Measurements from ENCODE around the gene FBXO11.

The FBXO11 gene

DNA sequence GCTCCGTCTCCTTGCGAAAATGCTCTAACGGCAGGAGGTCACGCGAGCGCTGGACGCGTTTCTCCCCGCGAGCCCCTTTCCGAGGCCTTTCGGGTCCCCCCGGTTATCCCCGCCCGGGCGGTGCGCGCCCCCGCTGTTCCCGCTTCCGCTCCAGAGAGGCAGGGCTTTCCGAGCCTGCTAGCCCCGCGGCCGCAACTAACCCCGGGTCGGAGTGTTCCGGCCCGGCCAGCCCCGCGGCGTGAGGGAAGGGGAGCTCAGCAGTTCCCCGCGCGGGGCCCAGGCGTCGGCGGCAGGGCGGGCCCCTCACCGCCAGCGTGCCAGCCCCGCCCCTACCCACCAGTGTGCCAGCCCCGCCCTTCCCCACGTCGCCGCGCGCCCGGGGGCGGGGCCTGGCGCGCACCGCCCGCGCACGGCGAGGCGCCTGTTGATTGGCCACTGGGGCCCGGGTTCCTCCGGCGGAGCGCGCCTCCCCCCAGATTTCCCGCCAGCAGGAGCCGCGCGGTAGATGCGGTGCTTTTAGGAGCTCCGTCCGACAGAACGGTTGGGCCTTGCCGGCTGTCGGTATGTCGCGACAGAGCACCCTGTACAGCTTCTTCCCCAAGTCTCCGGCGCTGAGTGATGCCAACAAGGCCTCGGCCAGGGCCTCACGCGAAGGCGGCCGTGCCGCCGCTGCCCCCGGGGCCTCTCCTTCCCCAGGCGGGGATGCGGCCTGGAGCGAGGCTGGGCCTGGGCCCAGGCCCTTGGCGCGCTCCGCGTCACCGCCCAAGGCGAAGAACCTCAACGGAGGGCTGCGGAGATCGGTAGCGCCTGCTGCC lies 123.4 kb downstream of the FBXO11 start, which contains the start of gene MSH6:
Gene MSH6, plus strand, starts transcription at position 475 of the 815 bp plus-strand sequence. Its CDS starts 89 bp downstream, at position 564.
- peak; percentile 90 for DNase-seq

DNA sequence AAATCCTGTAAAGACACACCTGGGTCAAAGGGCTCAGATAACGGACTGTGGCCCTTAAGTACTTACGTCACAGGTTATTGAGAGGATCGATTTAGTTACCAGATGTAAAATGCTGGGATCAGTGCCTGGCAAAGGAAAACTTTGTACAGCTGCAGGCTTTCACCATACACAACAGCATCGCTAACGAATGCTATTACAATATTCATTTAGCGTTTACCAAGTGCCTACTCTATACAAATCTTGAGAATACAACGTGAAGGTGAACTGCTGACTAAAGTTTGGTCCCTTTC lies 124.0 kb downstream of the FBXO11 start:
- DNase-seq: peak; percentile 57

DNA sequence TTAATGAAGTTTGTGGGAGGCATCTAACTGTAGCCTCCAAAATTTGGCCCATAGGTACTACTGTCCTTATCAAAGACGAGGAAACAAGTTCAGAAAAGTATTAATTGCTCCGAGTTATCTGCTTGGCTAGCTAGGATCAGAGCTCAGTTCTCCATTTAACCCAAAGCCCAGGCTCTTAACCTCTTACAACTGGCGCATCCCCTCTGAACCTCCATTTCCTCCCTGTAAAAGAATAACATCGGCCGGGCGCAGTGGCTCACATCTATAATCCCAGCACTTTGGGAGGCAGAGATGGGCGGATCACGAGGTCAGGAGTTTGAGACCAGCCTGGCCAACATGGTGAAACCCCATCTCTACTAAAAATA lies 126.9 kb downstream of the FBXO11 start:
- no peak for DNase-seq

DNA sequence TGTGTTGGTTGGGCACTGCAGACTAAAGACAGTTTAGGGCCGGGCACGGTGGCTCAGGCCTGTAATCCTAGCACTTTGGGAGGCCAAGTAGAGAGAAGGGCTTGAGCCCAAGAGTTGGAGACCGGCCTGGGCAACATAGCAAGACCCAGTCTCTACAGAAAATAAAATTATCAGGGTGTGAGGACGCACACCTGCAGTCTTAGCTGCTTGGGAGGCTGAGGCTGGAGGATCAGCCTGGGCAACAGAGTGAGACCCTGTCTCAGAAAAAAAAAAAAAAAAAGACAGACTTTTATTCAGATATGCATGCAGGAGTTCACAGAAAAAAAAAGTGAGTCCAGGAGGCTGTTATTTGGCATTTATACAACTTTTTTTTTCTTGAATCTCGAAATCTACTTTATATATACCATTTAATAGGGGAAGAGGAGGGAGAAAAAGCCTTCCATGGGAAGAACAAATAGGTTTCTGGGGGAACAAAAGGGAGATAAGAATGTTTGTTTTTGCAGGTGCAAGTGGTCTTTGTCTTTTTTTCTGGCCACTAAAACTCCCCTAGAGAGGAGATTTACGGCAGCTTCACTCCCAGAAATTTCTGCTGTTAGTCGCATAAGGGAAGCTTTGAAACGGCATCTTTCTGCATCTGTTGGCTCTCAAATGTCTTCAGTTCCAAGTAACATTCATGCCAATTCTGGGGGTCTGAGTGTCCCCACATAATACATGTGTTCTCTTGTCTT lies 127.4 kb downstream of the FBXO11 start:
- DNase-seq: no peak

DNA sequence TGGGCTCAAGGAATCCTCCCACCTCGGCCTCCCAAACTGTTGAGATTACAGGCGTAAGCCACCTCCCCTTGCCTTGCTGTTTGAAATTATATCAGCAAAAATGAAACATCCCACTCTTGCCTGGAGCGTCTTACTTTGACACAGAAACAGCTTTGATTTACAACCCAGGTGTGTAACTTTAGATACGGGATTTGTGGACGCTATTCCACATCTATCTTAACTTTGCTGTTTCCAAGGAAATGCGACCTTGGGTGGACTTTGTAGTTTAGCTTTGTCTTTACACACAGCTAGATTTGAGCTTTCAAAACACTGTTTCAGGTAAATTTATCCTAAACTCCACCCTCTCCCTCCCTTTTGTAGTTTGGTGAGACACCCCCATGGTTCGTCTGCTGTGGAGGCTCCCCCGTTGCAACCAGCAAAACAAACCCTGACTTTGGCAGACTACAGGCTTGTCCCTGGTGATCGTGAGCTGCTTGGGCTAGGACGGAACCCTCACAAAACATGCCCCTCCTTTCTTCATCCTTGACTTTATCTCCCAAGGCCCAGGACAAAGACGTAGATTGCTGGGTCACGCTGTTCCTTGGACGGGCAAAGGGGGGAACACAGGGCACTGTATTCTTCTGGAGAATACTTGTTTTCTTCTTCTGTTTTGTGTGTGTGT lies 128.9 kb downstream of the FBXO11 start:
- DNase-seq: no peak

DNA sequence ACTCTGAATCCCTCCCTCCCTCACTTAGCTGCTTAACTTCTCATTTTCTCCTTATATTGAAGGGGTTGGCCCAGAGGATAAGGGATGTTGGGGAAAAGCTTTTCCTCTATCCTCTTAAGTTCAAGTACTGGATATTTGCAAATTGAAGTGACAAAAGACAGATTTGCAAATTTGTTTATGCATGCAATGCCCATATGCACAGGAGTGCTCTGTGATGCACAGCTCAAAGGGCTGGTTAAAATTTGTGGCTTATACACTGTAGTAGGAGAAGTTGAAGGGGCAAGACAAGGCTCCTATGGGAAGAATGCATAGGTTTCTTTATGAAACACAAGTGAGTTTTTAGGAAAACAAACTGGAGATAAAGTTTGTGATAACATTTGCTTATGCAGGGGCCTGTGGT lies 131.7 kb downstream of the FBXO11 start:
- no peak for DNase-seq

DNA sequence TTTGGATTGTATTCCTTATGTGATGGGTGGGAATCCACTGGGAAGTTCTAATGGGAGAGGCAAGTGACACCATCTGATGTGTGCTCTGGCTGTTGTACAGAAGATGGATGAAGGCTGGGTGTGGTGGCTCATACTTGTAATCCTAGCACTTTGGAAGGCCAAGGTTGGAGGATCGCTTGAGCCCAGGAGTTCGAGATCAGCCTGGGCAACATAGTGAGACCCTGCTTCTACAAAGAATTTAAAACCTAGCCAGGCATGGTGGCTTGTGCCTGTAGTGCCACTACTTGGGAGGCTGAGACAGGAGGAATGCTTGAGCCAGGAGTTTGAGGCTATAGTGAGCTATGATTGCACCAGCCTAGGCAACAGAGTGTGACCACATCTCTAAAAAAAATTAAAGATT lies 134.0 kb downstream of the FBXO11 start:
- no peak for DNase-seq

DNA sequence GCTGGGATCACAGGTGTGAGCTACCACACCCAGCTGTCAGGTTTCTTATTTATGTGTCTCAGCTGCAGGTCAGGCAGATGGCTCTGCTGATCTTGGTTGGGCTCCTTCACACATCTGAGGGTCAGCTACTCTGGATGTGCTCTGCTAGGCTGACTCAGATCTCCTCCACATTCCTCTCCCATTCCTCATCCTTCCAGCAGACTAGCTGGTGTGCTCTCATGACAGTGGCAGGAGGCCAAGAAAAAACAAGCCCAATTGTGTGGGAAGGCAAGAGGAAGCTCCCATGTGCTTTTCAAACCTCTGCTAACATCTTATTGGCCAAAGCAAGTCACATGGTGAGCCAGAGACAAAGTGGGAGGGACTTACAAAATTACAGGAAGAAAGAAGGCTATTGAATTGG lies 135.1 kb downstream of the FBXO11 start:
- DNase-seq: no peak

DNA sequence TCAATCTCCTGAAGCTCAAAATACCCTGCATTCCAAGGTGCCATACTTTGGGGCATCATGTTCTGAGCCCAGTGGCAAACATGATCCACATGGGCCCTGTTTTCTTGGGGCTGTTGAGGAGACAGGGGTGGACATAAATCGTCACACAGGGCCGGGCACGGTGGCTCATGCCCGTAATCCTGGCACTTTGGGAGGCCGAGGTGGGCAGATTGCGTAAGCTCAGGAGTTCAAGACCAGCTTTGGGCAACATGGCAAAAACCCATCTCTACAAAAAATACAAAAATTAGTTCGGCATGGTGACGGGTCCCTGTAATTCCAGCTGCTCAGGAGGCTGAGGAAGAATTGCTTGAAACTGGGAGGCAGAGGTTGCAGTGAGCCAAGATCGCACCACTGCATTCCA lies 137.0 kb downstream of the FBXO11 start:
- no peak for DNase-seq

DNA sequence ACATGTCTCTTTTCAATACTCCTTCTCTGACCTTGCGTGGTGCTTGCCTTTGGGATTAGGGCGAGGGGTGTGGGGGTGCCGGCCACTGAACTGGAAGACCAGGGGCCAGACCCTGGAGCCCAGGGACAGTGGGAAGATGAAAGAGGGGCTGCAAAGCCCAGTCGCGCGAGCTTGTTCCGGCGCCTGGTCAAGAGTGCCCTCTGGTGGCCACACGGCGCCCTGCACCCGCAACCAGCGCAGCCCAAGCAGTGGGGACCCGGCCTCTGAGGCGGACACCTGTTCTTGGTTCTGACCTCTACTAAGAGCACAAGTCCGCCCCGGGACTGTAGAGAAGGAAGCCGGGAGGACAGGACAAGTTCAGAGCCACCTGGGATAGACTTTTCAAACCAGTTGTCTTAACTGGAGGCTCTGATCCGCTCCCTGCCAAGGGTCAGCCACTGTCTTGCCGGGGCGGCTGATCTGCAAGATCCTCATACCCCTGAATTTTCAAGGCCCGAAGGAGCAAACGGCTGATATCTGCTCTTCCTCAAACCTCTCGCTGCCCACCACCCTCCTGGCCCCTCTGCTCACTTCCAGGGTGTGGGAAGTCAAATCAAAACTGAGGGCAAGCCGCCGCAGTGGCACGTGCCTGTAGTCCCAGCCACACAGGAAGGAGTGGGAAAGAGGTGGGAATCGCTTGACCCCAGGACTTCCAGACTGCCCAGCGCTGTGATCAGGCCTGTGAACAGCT lies 138.3 kb downstream of the FBXO11 start:
- peak; percentile 56 for DNase-seq

DNA sequence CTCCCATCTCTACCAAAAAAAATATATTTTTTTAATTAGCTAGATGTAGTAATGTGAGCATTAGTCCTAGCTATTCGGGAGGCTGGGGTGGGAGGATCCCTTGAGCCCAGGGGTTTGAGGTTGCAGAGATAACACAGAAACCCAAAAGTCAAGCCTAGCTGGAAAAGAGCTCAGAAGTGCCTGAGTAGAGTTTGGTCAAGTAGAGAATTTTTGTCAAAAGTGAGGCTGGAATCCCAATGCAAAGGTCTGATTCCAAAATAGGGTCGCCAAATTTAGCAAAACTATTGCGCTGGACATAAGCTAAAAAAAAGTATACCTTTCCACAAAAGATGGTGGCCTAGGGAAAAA lies 138.8 kb downstream of the FBXO11 start:
- no peak for DNase-seq

DNA sequence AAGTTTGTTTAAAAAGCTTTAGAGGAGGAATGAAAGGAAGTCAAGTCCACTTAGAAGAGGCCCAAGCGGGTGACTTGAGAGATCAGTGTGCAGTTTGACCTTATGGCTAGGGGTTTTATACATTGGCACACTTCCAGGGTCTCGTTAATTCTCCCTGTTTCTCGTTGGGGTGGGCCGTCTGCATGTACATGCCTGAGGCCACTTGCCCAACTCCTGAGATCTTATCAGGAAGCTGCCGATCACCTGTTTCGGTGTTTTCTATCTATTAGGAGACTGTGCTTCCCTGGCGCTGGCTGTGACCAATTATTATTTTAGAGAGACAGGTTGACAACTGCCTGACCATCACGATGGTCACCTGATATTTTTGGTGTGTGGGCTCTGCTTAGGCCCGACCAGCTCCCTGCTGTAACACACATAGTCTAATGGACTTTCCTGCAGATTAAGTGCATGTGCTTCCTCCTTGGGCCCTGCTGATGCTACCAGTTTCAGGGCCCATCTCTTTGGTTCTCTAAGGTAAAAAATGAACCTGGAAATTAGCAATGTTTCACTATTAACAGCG lies 154.4 kb downstream of the FBXO11 start:
- DNase-seq: peak; percentile 30

DNA sequence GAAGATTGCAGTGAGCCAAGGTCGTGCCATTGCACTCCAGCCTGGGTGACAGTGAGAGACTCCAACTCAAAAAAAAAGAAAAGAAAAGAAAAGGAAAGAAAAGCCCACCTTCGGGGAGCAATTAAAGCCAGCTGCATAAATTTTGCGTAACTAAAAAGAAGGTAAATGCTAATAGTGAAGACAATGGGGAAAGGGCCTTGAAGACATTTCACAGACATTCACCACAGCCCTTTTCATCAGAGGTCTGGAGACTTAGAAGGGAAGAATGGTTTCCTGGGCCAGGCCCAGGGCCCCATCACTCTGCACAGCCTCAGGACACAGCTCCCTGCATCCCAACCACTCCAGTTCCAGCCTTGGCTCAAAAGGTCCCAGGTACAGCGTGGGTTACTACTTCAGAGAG lies 158.4 kb downstream of the FBXO11 start:
- DNase-seq: no peak

DNA sequence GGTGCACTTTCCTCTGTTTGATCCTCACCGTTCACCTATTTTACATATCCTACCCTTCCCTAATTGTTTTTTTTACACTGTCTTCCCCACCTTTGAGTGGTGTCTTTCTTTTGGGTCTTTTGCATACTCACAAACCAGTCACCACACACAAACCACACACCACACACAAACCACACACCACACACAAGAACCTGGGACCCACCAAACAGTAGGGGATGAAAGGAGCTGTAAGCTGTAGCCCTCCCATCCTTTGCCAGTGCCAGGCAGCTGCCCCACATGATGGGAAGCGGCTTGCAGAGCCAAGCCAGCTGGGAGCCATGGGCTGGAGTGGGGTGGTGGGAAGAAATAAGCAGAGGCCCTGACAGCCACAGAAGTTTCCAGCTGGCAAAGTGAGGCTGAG lies 162.2 kb downstream of the FBXO11 start:
- DNase-seq: no peak

DNA sequence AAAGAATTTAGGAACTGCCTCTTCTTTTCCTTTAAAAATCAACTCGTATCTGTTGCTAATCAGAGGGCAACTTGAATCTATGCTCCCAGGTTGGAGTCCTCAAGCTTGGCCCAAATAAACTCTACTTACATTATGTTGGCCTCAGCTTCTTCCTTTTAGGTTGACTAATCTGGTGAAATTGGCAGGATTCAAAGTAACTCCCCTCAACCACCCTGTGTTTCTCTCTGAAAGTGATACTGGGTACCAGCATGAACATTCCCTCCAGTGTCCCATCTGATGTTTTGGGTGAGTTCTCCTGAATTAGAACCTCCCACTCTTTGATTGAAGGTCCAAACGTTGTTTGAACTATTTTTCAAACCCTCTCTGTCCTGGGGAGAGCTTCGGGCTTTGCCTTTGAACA lies 164.7 kb downstream of the FBXO11 start:
- no peak for DNase-seq

DNA sequence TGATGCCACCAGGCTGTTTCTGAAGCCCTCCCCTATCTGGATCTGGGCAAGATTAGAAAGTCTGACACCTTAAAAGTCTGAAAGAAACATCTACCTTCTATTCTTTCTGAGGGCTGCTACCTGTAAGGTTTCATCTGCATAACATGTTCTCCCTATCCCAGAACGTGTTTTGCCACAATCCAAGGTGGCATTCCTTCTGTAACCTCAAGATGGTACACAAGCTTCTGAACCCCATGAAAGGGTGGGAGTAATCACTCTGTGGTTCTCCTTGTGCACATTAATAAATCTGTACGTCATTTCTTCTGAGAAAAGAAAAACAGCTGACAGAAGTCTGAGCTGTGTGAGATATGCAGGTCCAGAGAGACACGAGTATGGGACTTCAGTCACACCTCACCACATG lies 165.2 kb downstream of the FBXO11 start:
- DNase-seq: no peak

Measured in NCI-H146 (cell line).